OCI-LY7 (cell line): ENCODE measurements around the gene DOLPP1. TPM values are rescaled to one million over a fixed set of nuclear protein-coding genes. Genes with fewer than 3 reads are reported as not detected.

Source experiments
- BruUV-seq: library from RNA; stranded (reverse); fragments of 400-500 nt; replicated peaks from 2 replicates; lab custom pipeline; 2021; lab: Mats Ljungman, UMichigan
- CTCF ChIA-PET: fragments of 300-600 bp; sonication (Branson Sonifier 250); formaldehyde crosslinking; loops from one replicate; lab custom pipeline; 2022; ENCODE audit warnings: antibody characterized with exemption; ENCODE audit not compliant: unreplicated experiment; lab: Charles Lee
- POLR2A ChIA-PET: fragments of 300-600 bp; sonication (Branson Sonifier 250); formaldehyde crosslinking; loops from one replicate; lab custom pipeline; 2022; ENCODE audit warnings: antibody characterized with exemption; lab: Charles Lee
- DNase-seq: peaks from one replicate; pipeline ENCODE4 v3.0.0-alpha.2; 2015; ENCODE audit warnings: low spot score
- H2AFZ ChIP-seq: fragments of 200-600 bp; sonication (generic), shearing (Covaris generic); 2 replicates; pipeline ENCODE4 v1.6.1; 2014; ENCODE audit warnings: mild to moderate bottlenecking, antibody characterized with exemption, low read length, moderate library complexity
- H3K27ac ChIP-seq: fragments of 200-600 bp; sonication (generic); 2 replicates; pipeline ENCODE4 v1.5.1; 2014; ENCODE audit warnings: mixed run types, low read depth, mild to moderate bottlenecking, moderate library complexity, low read length, inconsistent platforms; ENCODE audit not compliant: poor library complexity, severe bottlenecking
- H3K36me3 ChIP-seq: fragments of 200-600 bp; sonication (generic); 2 replicates; pipeline ENCODE4 v1.6.1; 2014; ENCODE audit warnings: mild to moderate bottlenecking, antibody characterized with exemption, low read length, moderate library complexity, mixed read lengths; ENCODE audit not compliant: insufficient read depth
- H3K4me1 ChIP-seq: fragments of 200-600 bp; sonication (generic); 2 replicates; pipeline ENCODE4 v1.5.1; 2014; ENCODE audit warnings: mild to moderate bottlenecking, low read length; ENCODE audit not compliant: insufficient read depth, poor library complexity, severe bottlenecking
- H3K4me2 ChIP-seq: fragments of 200-600 bp; sonication (generic); 2 replicates; pipeline ENCODE4 v1.6.1; 2014; ENCODE audit warnings: mild to moderate bottlenecking, low read length
- H3K4me3 ChIP-seq: fragments of 200-600 bp; sonication (generic); 2 replicates; pipeline ENCODE4 v1.5.1; 2014; ENCODE audit warnings: mild to moderate bottlenecking, low read depth, low read length; ENCODE audit not compliant: poor library complexity, severe bottlenecking
- H3K79me2 ChIP-seq: fragments of 200-600 bp; sonication (generic); 2 replicates; pipeline ENCODE4 v1.6.1; 2016; ENCODE audit warnings: low read depth, mild to moderate bottlenecking, low read length, moderate library complexity, mixed read lengths; ENCODE audit not compliant: insufficient read depth
- H3K9me2 ChIP-seq: fragments of 200-600 bp; sonication (generic); 2 replicates; pipeline ENCODE4 v1.6.1; 2016; ENCODE audit warnings: mild to moderate bottlenecking, low read length, mixed read lengths; ENCODE audit not compliant: insufficient read depth
- H3K9me3 ChIP-seq: fragments of 200-600 bp; sonication (generic); 2 replicates; pipeline ENCODE4 v1.6.1; 2014; ENCODE audit warnings: mild to moderate bottlenecking, mixed run types, low read length, mixed read lengths
- H4K20me1 ChIP-seq: fragments of 200-600 bp; sonication (generic); 2 replicates; pipeline ENCODE4 v1.6.1; 2014; ENCODE audit warnings: mild to moderate bottlenecking, antibody characterized with exemption, low read length, moderate library complexity, mixed read lengths; ENCODE audit not compliant: insufficient read depth
- EZH2phosphoT487 ChIP-seq: fragments of 200-600 bp; sonication (generic); IDR thresholded peaks from 2 replicates; pipeline ENCODE4 v1.6.1; 2018; ENCODE audit warnings: low read depth, borderline replicate concordance, mild to moderate bottlenecking, mixed run types, antibody characterized with exemption, low read length, moderate library complexity, mixed read lengths
- intact Hi-C: fragments of 100-400 bp; cut with micrococcal nuclease; formaldehyde crosslinking; loops from one replicate; pipeline ENCODE4 v1.10.0; 2022; ENCODE audit not compliant: unreplicated experiment
- total RNA-seq, 2 experiments: library from RNA; depleted of rRNA in 1 of 2; stranded (reverse); fragments of >200 nt in 1 of 2; shearing (Covaris generic) in 1 of 2; gene quantifications; 2 replicates each; pipeline ENCODE4 v1.2.3, GENCODE V29; 2014 to 2022
- TF ChIP-seq, protein P1 (sequence below): fragments of 200-600 bp; sonication (generic); conservative IDR thresholded peaks from 2 replicates; pipeline ENCODE4 v1.5.1; 2014; ENCODE audit warnings: mild to moderate bottlenecking, antibody characterized with exemption, low read length, moderate library complexity, mixed read lengths

The DOLPP1 gene
- total RNA-seq, 2 experiments from 2014 or later: 16.9 TPM

DNA sequence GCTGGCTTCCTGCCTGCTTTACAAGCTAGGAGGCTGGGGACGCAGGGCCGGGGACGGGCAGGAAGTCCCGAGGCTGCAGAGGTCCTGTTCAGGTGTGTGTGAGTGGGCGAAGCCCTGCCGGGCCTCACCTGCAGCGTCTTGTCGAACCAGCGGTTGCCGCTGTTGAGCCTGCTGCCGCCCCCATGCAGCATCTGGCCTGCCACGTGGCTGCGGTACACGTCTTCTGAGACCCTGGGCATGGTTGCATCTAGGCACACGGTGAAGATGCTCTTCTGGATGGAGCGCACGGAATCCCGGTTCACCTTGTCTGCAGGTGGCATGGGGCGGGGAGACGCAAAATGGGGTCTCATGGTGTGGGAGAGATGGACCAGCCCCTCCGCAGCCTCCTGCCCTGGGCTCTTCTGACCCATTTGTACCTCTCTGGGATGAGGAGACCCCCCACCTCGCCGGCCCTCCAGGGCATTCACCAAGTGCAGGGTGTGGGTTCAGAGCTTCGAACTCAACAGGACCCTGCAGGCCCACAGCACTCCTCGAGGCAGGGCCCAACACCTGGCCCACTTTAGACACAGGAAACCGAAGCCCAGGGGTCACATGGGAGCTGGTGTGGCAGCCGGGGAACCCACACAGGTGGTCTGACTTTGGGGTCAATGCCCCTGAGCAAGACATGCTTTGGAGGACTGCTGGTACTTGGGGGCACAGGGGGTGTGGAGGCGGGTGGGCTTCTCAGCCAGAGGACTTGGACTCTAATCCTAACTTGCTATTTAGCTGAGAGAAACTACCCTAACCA is 19.7 kb downstream of the DOLPP1 start:
- intact Hi-C loops: no loop called here
- no TSS peak for BruUV-seq
- H3K4me2 ChIP-seq: no peak overlapping the region
- H2AFZ ChIP-seq: 0 out of 2 replicates have a peak overlapping the region, but pooled peaks have one; percentile 8
- no peaks in the 10 kb centered on the region for H3K79me2 ChIP-seq
- H4K20me1 ChIP-seq: no peaks in the 10 kb centered on the region
- ChIA-PET POLR2A (no interaction called here), CTCF (no interaction called here)
- H3K9me2 ChIP-seq: no peaks in the 10 kb centered on the region
- H3K4me1 ChIP-seq: no peaks in the 10 kb centered on the region
- no peak overlapping the region for H3K27ac ChIP-seq
- H3K9me3 ChIP-seq: no peaks in the 10 kb centered on the region
- DNase-seq: peak; percentile 56
- TF ChIP-seq, protein P1, sequence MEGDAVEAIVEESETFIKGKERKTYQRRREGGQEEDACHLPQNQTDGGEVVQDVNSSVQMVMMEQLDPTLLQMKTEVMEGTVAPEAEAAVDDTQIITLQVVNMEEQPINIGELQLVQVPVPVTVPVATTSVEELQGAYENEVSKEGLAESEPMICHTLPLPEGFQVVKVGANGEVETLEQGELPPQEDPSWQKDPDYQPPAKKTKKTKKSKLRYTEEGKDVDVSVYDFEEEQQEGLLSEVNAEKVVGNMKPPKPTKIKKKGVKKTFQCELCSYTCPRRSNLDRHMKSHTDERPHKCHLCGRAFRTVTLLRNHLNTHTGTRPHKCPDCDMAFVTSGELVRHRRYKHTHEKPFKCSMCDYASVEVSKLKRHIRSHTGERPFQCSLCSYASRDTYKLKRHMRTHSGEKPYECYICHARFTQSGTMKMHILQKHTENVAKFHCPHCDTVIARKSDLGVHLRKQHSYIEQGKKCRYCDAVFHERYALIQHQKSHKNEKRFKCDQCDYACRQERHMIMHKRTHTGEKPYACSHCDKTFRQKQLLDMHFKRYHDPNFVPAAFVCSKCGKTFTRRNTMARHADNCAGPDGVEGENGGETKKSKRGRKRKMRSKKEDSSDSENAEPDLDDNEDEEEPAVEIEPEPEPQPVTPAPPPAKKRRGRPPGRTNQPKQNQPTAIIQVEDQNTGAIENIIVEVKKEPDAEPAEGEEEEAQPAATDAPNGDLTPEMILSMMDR: peak; percentile 62
- TF ChIP-seq EZH2phosphoT487: no peak
- no peak overlapping the region for H3K4me3 ChIP-seq
- H3K36me3 ChIP-seq: no peaks in the 10 kb centered on the region

DNA sequence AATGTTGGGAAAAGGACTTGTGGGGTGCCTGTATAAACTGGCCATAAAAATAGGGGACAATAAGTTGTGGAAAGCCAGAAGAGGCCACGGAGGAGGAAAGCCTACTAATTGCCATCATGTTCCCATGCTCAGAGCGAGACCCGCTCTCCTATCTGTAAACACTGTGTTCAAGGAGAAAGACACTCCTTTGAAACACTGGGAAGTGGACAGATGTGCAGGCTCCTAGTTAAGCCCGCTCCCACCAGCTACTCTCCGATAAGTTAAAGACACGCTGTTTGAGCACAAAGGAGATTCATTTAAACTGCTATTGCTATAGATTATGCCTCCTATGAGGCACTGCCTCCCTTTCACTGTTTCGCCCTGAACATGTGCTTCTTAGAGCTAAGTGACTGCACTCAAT is 20.4 kb downstream of the DOLPP1 start:
- ChIA-PET CTCF (no interaction called here), POLR2A (no interaction called here)

More for the DNA sequence above, 20.4 kb downstream of the DOLPP1 start:
- Histone ChIP-seq H3K79me2 (no peaks in the 10 kb centered on the region), H3K9me3 (no peaks in the 10 kb centered on the region), H3K36me3 (no peaks in the 10 kb centered on the region), H3K27ac (no peak overlapping the region), H4K20me1 (no peaks in the 10 kb centered on the region), H3K4me2 (no peak overlapping the region), H3K4me1 (no peaks in the 10 kb centered on the region), H2AFZ (no peak overlapping the region), H3K4me3 (no peak overlapping the region), H3K9me2 (no peaks in the 10 kb centered on the region)
- no peak for DNase-seq
- BruUV-seq: no TSS peak
- no peak for TF ChIP-seq EZH2phosphoT487
- TF ChIP-seq, protein P1: no peak
- intact Hi-C loops: no loop called here
